Measurements from ENCODE around the gene TSPAN9.
"Not testable (repeated sequence)": the region's sequence is repeated elsewhere in the genome, so short reads cannot be mapped to it uniquely, and the experiment has no call there.

Gene TSPAN9

GRCh38 chr12:3054374-3054773 is 22.8 kb upstream of the TSPAN9 start:
- no peak for TF ChIP-seq CTCF (IDR thresholded peaks at IDR 0.05; ENCODE audit: low read depth, low read length)
- no peak for DNase-seq (ENCODE audit: extremely low read depth, low read depth)

GRCh38 chr12:3055026-3055703 is 22.0 kb upstream of the TSPAN9 start:
- no peak for TF ChIP-seq CTCF (IDR thresholded peaks at IDR 0.05; ENCODE audit: low read depth, low read length)
- DNase-seq (ENCODE audit: extremely low read depth, low read depth) = no peak

- no peak for DNase-seq (ENCODE audit: extremely low read depth, low read depth)
- TF ChIP-seq CTCF (IDR thresholded peaks at IDR 0.05; ENCODE audit: low read depth, low read length) = no peak
Measured at GRCh38 chr12:3055704-3056467, 21.3 kb upstream of the TSPAN9 start.

- no peak for DNase-seq (ENCODE audit: extremely low read depth, low read depth)
Measured at GRCh38 chr12:3061059-3061458, 16.1 kb upstream of the TSPAN9 start.

GRCh38 chr12:3061501-3062215 is 15.5 kb upstream of the TSPAN9 start:
- TF ChIP-seq CTCF (IDR thresholded peaks at IDR 0.05; ENCODE audit: low read depth, low read length) = no peak
- DNase-seq (ENCODE audit: extremely low read depth, low read depth) = no peak

More at GRCh38 chr12:3061059-3061458, 16.1 kb upstream of the TSPAN9 start:
- TF ChIP-seq CTCF (IDR thresholded peaks at IDR 0.05; ENCODE audit: low read depth, low read length) = no peak

GRCh38 chr12:3065300-3065699 is 11.9 kb upstream of the TSPAN9 start:
- no peak for DNase-seq (ENCODE audit: extremely low read depth, low read depth)
- no peak for TF ChIP-seq CTCF (IDR thresholded peaks at IDR 0.05; ENCODE audit: low read depth, low read length)

GRCh38 chr12:3065846-3066245 is 11.3 kb upstream of the TSPAN9 start:
- not testable (repeated sequence) for DNase-seq (ENCODE audit: extremely low read depth, low read depth)
